Measurements from ENCODE around the gene IL20.

The IL20 gene

GRCh38 chr1:206898915-206899431 lies 33.5 kb downstream of the IL20 start:
- TF ChIP-seq CTCF (conservative IDR thresholded peaks at IDR 0.05; ENCODE audit: low read depth, low read length): no peak
- no peak overlapping the region for H3K4me3 ChIP-seq (ENCODE audit: low read depth, low read length)
- no peak for DNase-seq (ENCODE audit: low read depth)

- DNase-seq (ENCODE audit: low read depth): no peak
- H3K4me3 ChIP-seq (ENCODE audit: low read depth, low read length): no peak overlapping the region
- TF ChIP-seq CTCF (conservative IDR thresholded peaks at IDR 0.05; ENCODE audit: low read depth, low read length): no peak
Measured at GRCh38 chr1:206899717-206900116, 34.3 kb downstream of the IL20 start.

GRCh38 chr1:206900149-206900548 lies 34.7 kb downstream of the IL20 start:
- TF ChIP-seq CTCF (conservative IDR thresholded peaks at IDR 0.05; ENCODE audit: low read depth, low read length): no peak
- no peak overlapping the region for H3K4me3 ChIP-seq (ENCODE audit: low read depth, low read length)
- DNase-seq (ENCODE audit: low read depth): no peak

GRCh38 chr1:206901944-206902343 lies 36.5 kb downstream of the IL20 start:
- H3K4me3 ChIP-seq (ENCODE audit: low read depth, low read length): no peak overlapping the region
- no peak for TF ChIP-seq CTCF (conservative IDR thresholded peaks at IDR 0.05; ENCODE audit: low read depth, low read length)
- DNase-seq (ENCODE audit: low read depth): no peak

- H3K4me3 ChIP-seq (ENCODE audit: low read depth, low read length): no peak overlapping the region
- DNase-seq (ENCODE audit: low read depth): no peak
- no peak for TF ChIP-seq CTCF (conservative IDR thresholded peaks at IDR 0.05; ENCODE audit: low read depth, low read length)
Measured at GRCh38 chr1:206902702-206903101, 37.3 kb downstream of the IL20 start.

GRCh38 chr1:206903687-206904086 lies 38.3 kb downstream of the IL20 start:
- DNase-seq (ENCODE audit: low read depth): peak; percentile 60
- TF ChIP-seq CTCF (conservative IDR thresholded peaks at IDR 0.05; ENCODE audit: low read depth, low read length): no peak
- no peak overlapping the region for H3K4me3 ChIP-seq (ENCODE audit: low read depth, low read length)

- DNase-seq (ENCODE audit: low read depth): no peak
- TF ChIP-seq CTCF (conservative IDR thresholded peaks at IDR 0.05; ENCODE audit: low read depth, low read length): no peak
- no peak overlapping the region for H3K4me3 ChIP-seq (ENCODE audit: low read depth, low read length)
Measured at GRCh38 chr1:206904423-206905142, 39.2 kb downstream of the IL20 start.

Data from choroid plexus epithelial cell (primary cell).